Natural killer cell treated with Interleukin-12 subunit alpha and Interleukin-12 subunit beta and Interleukin-15 and Interleukin-18, amount 100 ng/mL, for 72 hours (primary cell): ENCODE results near the gene C1QTNF5. TPM values are rescaled to one million over a fixed set of nuclear protein-coding genes. Genes with fewer than 3 reads are reported as not detected.
A peak's percentile ranks its signal among the peaks of the same experiment; 100 is the strongest.

ENCODE experiments used
- ATAC-seq, 2 donors: fragments of 150-1000 bp; cut with Tn5 transposase in 1 of 2; sonication (Bioruptor Pico), chemical (Tn5 transposase) in 1 of 2; 2 replicates each; pipeline ENCODE4 v1.10.0; 2021
- DNase-seq: peaks from one replicate; pipeline ENCODE4 v3.0.0; 2022; ENCODE audit warnings: low spot score
- H3K27ac Mint-ChIP-seq, 2 donors: 1 replicate in 1 of 2; 2 replicates in 1 of 2; pipeline ENCODE4 v1.8.0; 2022; ENCODE audit warnings: mixed read lengths in 2 of 2, mild to moderate bottlenecking in 1 of 2, moderate library complexity in 1 of 2
- H3K27me3 Mint-ChIP-seq, 2 donors: 1 replicate in 1 of 2; 2 replicates in 1 of 2; pipeline ENCODE4 v1.8.0; 2022; ENCODE audit warnings: mixed read lengths in 2 of 2
- H3K36me3 Mint-ChIP-seq: one replicate; pipeline ENCODE4 v1.8.0; 2022; ENCODE audit warnings: mixed read lengths
- H3K4me1 Mint-ChIP-seq, 2 donors: 1 replicate in 1 of 2; 2 replicates in 1 of 2; pipeline ENCODE4 v1.8.0; 2022; ENCODE audit warnings: low read depth in 2 of 2, mixed read lengths in 2 of 2, mild to moderate bottlenecking in 1 of 2
- H3K4me3 Mint-ChIP-seq: one replicate; pipeline ENCODE4 v1.8.0; 2022; ENCODE audit warnings: mixed read lengths
- H3K9me3 Mint-ChIP-seq: 2 replicates; pipeline ENCODE4 v1.8.0; 2022; ENCODE audit warnings: mixed read lengths
- total RNA-seq, 2 donors: library from RNA; stranded (reverse); gene quantifications; one replicate each; pipeline ENCODE4 v1.2.3, GENCODE V29; 2022

C1QTNF5 gene
- total RNA-seq, 2 donors from 2014 or later, result not detected

- Mint-ChIP-seq H3K4me1 (peaks cover 6 to 8% of the 10 kb centered on the region in 2 donors), H3K36me3 (no peaks in the 10 kb centered on the region), H3K27ac (no peak overlapping the region), H3K4me3 (no peak overlapping the region), H3K9me3 (peaks cover 2% of the 10 kb centered on the region), H3K27me3 (peaks cover 31 to 33% of the 10 kb centered on the region in 2 donors)
- DNase-seq, result no peak
- no peak for ATAC-seq
Observed at GRCh38 chr11:119369132-119369925, 28.6 kb upstream of the C1QTNF5 start.

- Mint-ChIP-seq H3K4me3 (no peak overlapping the region), H3K36me3 (no peaks in the 10 kb centered on the region), H3K27ac (no peak overlapping the region), H3K4me1 (peaks cover 6 to 7% of the 10 kb centered on the region in 2 donors), H3K27me3 (peaks cover 32 to 33% of the 10 kb centered on the region in 2 donors), H3K9me3 (peaks cover 2% of the 10 kb centered on the region)
- ATAC-seq (no peak), DNase-seq (no peak)
Observed at GRCh38 chr11:119368121-119369034, 27.7 kb upstream of the C1QTNF5 start.

- no peak overlapping the region for H3K4me3 Mint-ChIP-seq
- peaks cover 2% of the 10 kb centered on the region for H3K9me3 Mint-ChIP-seq
- peaks cover 35 to 37% of the 10 kb centered on the region in 2 donors for H3K27me3 Mint-ChIP-seq
- DNase-seq (no peak), ATAC-seq (no peak)
- no peaks in the 10 kb centered on the region for H3K36me3 Mint-ChIP-seq
- H3K27ac Mint-ChIP-seq, result no peak overlapping the region
- peaks cover 6 to 7% of the 10 kb centered on the region in 2 donors for H3K4me1 Mint-ChIP-seq
Observed at GRCh38 chr11:119367661-119368120, 27.0 kb upstream of the C1QTNF5 start.

GRCh38 chr11:119366690-119367620 is 26.3 kb upstream of the C1QTNF5 start:
- DNase-seq, result no peak
- ATAC-seq, result no peak
- Mint-ChIP-seq H3K36me3 (no peaks in the 10 kb centered on the region), H3K4me1 (peaks cover 6 to 7% of the 10 kb centered on the region in 2 donors), H3K27ac (no peak overlapping the region), H3K27me3 (peaks cover 41 to 42% of the 10 kb centered on the region in 2 donors), H3K4me3 (no peak overlapping the region), H3K9me3 (peaks cover 2% of the 10 kb centered on the region)

GRCh38 chr11:119365071-119365591 is 24.4 kb upstream of the C1QTNF5 start:
- DNase-seq (no peak), ATAC-seq (no peak)
- peaks cover 2% of the 10 kb centered on the region for H3K9me3 Mint-ChIP-seq
- H3K27me3 Mint-ChIP-seq, result peaks cover 43 to 47% of the 10 kb centered on the region in 2 donors
- H3K36me3 Mint-ChIP-seq, result no peaks in the 10 kb centered on the region
- H3K4me1 Mint-ChIP-seq, result peaks cover 6 to 7% of the 10 kb centered on the region in 2 donors
- peak overlapping the region; percentile 73 for H3K4me3 Mint-ChIP-seq
- no peak overlapping the region for H3K27ac Mint-ChIP-seq

- ATAC-seq, result peak; percentile 84 to 93
- no peak overlapping the region for H3K27ac Mint-ChIP-seq
- peaks cover 48 to 52% of the 10 kb centered on the region in 2 donors for H3K27me3 Mint-ChIP-seq
Observed at GRCh38 chr11:119363851-119364590, 23.3 kb upstream of the C1QTNF5 start.

GRCh38 chr11:119363081-119363850 is 22.6 kb upstream of the C1QTNF5 start:
- Mint-ChIP-seq H3K27me3 (peaks cover 52 to 55% of the 10 kb centered on the region in 2 donors), H3K36me3 (no peaks in the 10 kb centered on the region), H3K4me3 (no peak overlapping the region), H3K27ac (no peak overlapping the region), H3K4me1 (peaks cover 6 to 7% of the 10 kb centered on the region in 2 donors), H3K9me3 (peaks cover 2% of the 10 kb centered on the region)
- no peak for ATAC-seq
- no peak for DNase-seq

More at GRCh38 chr11:119363851-119364590, 23.3 kb upstream of the C1QTNF5 start:
- Mint-ChIP-seq H3K4me3 (peak overlapping the region; percentile 73), H3K36me3 (no peaks in the 10 kb centered on the region), H3K4me1 (peaks cover 6 to 7% of the 10 kb centered on the region in 2 donors), H3K9me3 (peaks cover 2% of the 10 kb centered on the region)
- DNase-seq, result no peak

- no peaks in the 10 kb centered on the region for H3K36me3 Mint-ChIP-seq
- H3K27ac Mint-ChIP-seq, result no peak overlapping the region
- peak overlapping the region; percentile 39 for H3K4me3 Mint-ChIP-seq
- peaks cover 2% of the 10 kb centered on the region for H3K9me3 Mint-ChIP-seq
- no peak for DNase-seq
- peaks cover 6 to 8% of the 10 kb centered on the region in 2 donors for H3K4me1 Mint-ChIP-seq
- ATAC-seq, result no peak
- peaks cover 55 to 57% of the 10 kb centered on the region in 2 donors for H3K27me3 Mint-ChIP-seq
Observed at GRCh38 chr11:119362741-119363080, 22.0 kb upstream of the C1QTNF5 start.

- H3K9me3 Mint-ChIP-seq, result peaks cover 2% of the 10 kb centered on the region
Observed at GRCh38 chr11:119361941-119362725, 21.4 kb upstream of the C1QTNF5 start.

GRCh38 chr11:119361056-119361787 is 20.5 kb upstream of the C1QTNF5 start:
- DNase-seq, result no peak
- no peak overlapping the region for H3K27ac Mint-ChIP-seq
- H3K9me3 Mint-ChIP-seq, result peaks cover 2% of the 10 kb centered on the region
- H3K4me3 Mint-ChIP-seq, result no peak overlapping the region
- H3K36me3 Mint-ChIP-seq, result no peaks in the 10 kb centered on the region
- peaks cover 14 to 19% of the 10 kb centered on the region in 2 donors for H3K4me1 Mint-ChIP-seq
- ATAC-seq, result peak in 1 of 2 donors; percentile 72
- peaks cover 55 to 59% of the 10 kb centered on the region in 2 donors for H3K27me3 Mint-ChIP-seq

More at GRCh38 chr11:119361941-119362725, 21.4 kb upstream of the C1QTNF5 start:
- ATAC-seq (no peak), DNase-seq (no peak)
- H3K27ac Mint-ChIP-seq, result no peak overlapping the region
- no peaks in the 10 kb centered on the region for H3K36me3 Mint-ChIP-seq
- peak overlapping the region; percentile 39 for H3K4me3 Mint-ChIP-seq
- H3K27me3 Mint-ChIP-seq, result peaks cover 56 to 59% of the 10 kb centered on the region in 2 donors
- H3K4me1 Mint-ChIP-seq, result peaks cover 11 to 13% of the 10 kb centered on the region in 2 donors
